Panc1 (cell line): ENCODE results near the gene VASP.
A peak's percentile ranks its signal among the peaks of the same experiment; 100 is the strongest.

ENCODE experiments used
- POLR2AphosphoS5 ChIP-seq: IDR thresholded peaks from 2 replicates; pipeline ENCODE4 v1.6.1; 2012; ENCODE audit warnings: mild to moderate bottlenecking, low read depth, low read length, moderate library complexity
- TF ChIP-seq, protein P1 (sequence below): fragments of 450-650 bp; IDR thresholded peaks from 2 replicates; pipeline ENCODE4 v1.5.1; 2017; ENCODE audit warnings: mild to moderate bottlenecking

DNA sequence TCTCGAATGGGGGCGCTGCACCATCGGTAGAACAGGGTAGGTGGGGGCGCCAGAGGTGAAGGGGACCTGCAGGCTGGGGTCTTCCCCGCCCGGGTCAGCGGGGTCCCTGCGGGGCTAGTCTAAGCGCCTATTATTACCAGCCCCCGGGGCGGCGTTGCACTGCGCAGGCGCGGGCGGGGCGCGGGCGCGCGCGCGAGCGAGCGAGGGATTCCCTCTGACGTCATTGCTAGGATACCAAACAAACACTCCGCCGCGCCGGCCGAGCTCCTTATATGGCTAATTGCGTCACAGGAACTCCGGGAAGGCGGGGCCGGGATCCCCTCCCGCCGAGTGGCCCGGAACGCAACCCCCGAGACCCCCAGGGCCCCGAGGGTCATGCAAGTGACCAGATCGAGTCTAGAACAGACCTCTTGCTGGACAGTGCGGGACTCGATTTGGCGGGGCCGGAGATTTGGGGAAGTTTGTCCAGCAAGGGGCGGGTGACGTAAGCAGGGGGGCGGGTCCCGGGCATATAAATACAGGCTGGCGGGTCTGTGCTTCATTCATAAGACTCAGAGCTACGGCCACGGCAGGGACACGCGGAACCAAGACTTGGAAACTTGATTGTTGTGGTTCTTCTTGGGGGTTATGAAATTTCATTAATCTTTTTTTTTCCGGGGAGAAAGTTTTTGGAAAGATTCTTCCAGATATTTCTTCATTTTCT lies 39.7 kb upstream of the VASP start, which contains the start of gene FOSB:
- TF ChIP-seq POLR2AphosphoS5: peak; percentile 55; the same call in 1 of the 2 replicates
- TF ChIP-seq, protein P1, sequence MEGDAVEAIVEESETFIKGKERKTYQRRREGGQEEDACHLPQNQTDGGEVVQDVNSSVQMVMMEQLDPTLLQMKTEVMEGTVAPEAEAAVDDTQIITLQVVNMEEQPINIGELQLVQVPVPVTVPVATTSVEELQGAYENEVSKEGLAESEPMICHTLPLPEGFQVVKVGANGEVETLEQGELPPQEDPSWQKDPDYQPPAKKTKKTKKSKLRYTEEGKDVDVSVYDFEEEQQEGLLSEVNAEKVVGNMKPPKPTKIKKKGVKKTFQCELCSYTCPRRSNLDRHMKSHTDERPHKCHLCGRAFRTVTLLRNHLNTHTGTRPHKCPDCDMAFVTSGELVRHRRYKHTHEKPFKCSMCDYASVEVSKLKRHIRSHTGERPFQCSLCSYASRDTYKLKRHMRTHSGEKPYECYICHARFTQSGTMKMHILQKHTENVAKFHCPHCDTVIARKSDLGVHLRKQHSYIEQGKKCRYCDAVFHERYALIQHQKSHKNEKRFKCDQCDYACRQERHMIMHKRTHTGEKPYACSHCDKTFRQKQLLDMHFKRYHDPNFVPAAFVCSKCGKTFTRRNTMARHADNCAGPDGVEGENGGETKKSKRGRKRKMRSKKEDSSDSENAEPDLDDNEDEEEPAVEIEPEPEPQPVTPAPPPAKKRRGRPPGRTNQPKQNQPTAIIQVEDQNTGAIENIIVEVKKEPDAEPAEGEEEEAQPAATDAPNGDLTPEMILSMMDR: no peak
